SKM-1 treated with dmso at 0.1 percent for 144 hours (cell line): Measurements from ENCODE around the gene PIWIL1.

ENCODE experiments used
- DNase-seq: peaks from one replicate; lab custom pipeline; 2025; ENCODE audit not compliant: unreplicated experiment; lab: John Stamatoyannopoulos, UW

PIWIL1 gene

DNA sequence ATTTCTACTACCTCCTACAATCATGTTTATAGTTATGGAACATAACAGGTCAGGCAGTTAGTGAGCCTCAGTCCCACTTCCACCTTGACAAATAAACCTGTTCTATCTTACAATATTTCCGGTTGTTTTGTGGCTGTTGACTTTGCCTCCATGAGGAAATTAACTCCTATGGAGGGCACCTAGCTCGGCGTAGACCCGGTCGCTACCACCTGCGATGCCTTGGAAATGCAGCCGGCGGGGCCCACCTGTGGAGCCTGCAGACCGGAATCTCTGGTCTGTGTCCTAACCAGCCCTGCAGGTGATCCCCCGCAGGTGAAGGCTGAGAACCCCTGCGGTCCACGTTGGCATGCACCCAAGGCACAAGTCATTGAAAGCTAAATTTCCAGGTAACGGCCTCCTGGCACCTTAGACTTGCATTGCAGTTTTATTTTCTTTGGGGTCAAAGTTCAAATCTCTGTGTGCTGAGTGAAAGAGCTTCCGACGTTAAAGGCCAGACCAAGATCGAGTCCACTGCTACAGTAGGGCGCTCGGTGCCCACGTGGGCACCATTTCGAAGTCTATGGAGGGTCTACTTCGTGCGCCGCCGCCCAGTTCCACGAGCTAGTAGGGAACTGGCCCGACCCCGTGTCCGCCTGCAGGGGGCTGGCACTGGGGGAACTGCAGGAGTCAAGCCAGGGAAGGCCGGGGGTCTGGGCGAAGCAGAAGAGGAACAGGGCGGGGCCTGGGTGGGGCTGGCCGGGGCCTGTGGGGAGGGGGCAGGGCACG lies 782 bp upstream of the PIWIL1 start:
- DNase-seq, result no peak

DNA sequence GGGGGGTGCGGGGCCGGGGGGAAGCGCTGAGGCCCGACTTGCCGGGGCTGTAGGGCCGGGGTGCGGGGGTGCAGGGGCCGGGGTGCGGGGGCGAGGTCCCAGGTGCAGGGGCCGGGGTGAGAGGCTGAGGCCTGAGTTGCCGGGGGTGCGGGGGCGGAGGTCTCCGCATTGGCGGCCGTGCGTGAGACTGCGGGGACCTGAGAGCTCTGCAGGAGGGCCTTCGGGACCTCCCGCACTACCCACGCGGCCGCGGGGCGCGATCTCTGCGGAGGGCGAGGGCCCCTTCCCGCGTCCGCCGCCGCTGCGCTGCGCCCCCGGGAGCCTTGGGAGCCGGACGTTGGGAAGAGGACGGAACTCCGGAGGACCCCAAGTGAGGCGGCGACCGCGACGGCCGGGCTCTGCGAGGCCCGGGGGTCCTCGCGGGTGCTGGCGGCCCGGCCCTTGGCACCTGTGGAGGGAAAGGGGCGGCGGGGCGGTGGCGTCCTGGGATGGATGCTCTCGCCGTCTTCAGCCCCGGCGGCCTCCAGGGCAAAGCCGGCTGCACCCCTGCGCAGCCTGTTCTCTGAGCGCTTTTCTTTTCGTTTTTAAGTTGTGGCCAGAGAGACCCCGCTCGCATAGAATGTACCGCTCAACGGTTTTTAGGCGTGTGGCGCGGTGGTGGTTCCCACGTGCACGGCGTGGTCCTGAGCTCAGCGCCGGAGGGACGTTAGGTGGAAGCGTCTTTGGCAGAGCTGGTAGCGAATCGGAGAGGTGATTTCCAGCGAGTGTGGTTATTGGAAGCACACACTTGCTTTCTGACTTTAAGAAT lies 1.3 kb downstream of the PIWIL1 start:
- DNase-seq, result no peak

DNA sequence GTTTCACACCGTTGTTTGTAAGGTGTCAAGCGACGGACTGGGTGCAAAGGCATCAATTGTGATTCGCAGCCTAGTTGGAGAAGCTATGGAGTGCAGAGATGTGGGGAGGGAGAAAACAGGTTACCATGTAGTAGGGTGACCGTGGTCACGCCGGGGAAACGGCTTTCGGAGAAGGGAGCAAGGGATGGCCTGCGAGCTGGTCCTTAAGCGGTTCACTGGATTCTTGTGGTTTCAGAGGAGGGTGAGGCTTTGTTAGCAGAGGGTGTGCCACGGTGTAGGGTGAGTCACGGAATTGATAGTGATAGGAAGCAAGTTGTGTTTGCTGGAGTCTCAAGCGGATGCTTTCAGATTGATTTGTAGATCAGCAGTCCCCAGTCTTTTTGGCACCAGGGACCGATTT lies 2.3 kb downstream of the PIWIL1 start:
- no peak for DNase-seq

GRCh38 chr12:130342442-130342841 lies 4.8 kb downstream of the PIWIL1 start:
- DNase-seq, result no peak

GRCh38 chr12:130342842-130343241 lies 5.2 kb downstream of the PIWIL1 start:
- no peak for DNase-seq

DNA sequence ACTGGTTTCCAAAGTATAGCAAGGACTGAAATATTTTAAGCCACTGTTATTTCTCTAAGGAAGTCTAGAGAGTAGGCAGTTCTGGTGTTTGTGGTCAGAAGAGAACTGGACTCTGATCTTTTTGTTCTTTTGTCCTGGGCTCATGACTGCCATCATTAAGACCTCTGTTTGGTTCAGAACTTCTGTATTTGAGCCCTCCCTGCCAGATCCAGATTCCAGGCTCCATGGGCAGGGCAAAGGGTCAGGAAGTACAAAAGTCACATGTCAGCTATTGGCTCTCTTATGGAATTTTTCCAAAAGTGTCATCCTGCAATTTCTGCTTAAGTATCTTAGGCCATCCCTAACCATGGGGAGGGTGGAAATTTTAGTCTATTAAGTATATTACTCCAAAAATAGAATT lies 6.8 kb downstream of the PIWIL1 start:
- DNase-seq, result no peak

- no peak for DNase-seq
Measured at GRCh38 chr12:130345292-130345691, 7.6 kb downstream of the PIWIL1 start.

DNA sequence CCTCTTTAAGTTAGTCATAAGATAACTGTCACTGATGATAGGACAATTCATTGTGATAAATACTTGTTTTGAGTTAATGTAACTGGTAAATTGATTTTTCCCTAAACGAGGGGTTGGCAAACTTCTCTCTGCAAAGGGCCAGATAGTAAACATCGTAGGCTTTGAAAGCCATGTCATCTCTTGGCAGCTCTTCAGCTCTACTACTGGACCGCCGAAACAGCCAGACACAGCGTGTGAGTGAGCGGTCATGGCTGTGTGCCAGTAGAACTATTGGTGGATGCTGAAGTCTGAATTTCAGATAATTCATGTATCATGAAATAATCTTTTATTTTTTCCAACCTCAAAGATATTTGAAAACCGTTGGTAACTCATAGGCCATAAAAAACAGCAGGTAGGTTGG lies 9.9 kb downstream of the PIWIL1 start:
- DNase-seq, result no peak

- no peak for DNase-seq
Measured at GRCh38 chr12:130350715-130351114, 13.0 kb downstream of the PIWIL1 start.

GRCh38 chr12:130351326-130351725 lies 13.6 kb downstream of the PIWIL1 start:
- DNase-seq, result no peak

DNA sequence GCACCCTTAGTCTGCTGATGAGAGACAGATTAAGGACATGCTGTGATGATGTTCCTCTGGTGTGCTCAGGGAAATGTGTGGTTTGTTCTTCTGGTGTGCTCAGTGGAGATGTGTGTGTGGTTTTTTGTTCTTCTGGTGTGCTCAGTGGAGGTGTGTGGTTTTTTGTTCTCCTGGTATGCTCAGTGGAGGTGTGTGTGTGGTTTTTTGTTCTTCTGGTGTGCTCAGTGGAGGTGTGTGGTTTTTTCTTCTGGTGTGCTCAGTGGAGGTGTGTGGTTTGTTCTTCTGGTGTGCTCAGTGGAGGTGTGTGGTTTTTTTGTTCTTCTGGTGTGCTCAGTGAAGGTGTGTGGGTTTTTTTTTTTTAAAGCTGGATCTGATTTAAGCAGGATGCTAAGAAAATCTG lies 15.4 kb downstream of the PIWIL1 start:
- DNase-seq, result no peak

- DNase-seq, result no peak
Measured at GRCh38 chr12:130354407-130354806, 16.7 kb downstream of the PIWIL1 start.

DNA sequence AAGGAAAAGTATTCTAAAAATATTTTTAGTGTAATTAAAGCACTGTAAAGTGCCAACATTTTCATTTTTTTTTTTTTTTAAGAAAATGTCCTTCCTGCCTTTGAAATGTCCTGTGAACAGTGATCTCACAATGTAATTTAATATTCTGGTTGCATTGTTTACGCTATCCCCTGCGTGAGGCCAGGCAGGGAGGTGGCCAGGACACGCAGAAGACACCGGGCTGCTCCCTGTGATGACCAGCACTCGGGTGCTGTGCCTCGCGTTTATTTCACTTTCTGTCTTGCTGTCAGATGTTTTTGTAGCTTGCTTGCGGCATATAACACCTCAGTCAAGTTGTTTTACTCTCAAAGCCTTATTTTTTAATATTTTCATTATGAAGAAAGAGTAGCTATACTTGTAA lies 18.5 kb downstream of the PIWIL1 start:
- no peak for DNase-seq

- no peak for DNase-seq
Measured at GRCh38 chr12:130357241-130357640, 19.6 kb downstream of the PIWIL1 start.

GRCh38 chr12:130357729-130358330 lies 20.1 kb downstream of the PIWIL1 start:
- no peak for DNase-seq

DNA sequence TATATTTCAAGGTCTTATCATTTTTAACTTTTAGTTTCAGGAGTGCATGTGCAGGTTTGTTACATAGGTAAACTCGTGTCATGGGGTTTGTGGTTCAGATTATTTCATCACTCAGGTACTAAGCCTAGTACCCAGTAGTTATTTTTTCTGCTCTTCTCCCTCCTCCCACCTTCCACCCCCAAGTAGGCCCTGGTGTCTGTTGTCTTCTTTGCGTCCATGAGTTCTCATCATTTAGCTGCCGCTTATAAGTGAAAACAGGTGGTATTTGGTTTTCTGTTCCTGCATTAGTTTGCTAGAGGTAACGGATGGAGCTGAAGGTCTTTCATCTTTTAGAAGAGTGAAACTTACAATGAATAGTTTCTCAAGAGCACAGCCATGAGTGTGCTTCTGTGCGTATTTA lies 24.4 kb downstream of the PIWIL1 start:
- no peak for DNase-seq

DNA sequence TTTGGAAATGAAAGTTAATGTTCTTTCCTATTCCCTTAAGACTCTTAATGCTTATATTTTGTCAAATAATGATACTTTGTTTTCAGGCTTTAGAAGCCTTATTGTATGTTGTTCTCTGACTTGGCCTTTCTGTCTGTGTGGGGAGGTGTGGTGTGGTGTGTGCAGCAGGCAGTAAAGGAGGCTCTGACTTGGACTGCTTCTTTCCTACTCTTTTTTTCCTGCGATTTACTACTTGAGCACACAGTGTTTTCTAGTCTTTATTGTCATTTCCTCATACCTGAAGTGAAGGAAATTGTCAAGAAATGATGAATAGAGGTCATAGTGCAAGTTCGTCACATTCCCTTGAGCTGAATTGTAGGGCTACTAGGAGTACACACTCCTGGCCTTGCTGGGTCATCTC lies 26.9 kb downstream of the PIWIL1 start:
- no peak for DNase-seq

DNA sequence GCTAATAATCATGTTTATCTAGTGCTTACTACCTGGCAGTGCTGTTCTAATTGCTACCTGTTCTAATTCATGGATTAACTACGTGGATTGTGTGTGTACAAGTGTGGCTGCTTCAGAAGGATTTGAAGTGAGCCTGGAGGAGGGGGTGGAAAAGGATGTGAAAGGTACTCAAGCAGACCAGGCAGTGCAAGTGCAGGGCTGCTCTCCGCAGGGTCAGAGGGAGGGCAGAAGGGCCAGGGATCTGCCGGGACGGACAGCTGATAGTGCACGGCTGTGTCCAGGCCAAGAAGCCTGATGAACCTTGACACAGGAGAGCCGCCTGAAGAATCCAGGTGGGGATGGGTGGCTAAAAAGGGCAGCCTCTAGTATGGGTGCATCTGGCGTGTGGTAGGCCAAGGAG lies 28.5 kb downstream of the PIWIL1 start:
- DNase-seq, result no peak

DNA sequence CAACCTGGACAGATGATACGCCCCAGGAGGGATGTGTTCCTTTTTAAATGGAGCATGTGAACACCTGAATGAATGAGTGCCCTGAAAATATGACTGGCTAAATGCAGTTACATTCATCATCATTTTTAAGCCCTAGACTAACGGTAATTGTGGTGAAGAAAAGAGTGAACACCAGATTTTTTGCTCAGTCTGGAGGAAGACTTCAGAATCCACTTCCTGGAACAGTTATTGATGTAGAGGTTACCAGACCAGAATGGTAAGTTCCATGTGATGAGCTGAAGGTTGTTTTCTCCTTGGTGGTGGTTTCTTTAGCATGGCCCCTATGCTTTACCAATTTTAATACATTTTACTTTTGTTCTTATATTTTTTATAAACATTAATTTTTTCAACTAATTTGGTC lies 29.3 kb downstream of the PIWIL1 start:
- no peak for DNase-seq

- no peak for DNase-seq
Measured at GRCh38 chr12:130367523-130367922, 29.8 kb downstream of the PIWIL1 start.

DNA sequence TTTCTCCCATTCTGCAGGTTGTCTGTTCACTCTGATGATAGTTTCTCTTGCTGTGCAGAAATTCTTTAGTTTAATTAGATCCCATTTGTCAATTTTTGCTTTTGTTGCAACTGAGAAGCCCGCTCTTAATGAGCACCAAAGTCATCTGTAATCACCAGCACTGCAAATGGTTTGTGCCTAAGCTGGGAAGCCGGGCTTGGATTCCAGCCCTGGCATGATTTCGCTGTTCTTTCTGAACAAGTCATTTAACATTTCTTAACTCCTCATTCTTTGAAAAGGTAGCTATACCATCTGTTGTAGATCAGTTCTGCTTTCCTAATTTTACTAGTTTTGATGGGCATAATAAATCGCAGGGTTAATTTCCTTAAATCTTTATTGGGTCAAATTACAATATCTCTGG lies 32.1 kb downstream of the PIWIL1 start:
- DNase-seq, result no peak

DNA sequence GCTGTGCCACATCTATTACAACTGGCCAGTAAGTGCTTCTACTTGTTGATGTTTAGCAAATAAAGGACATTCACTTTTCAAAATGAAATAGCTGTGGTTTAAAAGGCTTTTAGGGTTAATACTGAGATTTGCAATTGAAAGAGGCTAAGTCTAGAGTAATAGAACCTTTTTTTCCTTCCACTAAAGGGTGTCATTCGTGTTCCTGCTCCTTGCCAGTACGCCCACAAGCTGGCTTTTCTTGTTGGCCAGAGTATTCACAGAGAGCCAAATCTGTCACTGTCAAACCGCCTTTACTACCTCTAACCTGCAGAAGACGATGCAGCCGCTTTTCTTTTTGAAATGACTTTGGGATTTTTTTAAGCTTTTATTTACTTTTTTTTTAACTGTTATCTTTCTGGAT lies 33.6 kb downstream of the PIWIL1 start:
- no peak for DNase-seq
